ENCODE measurements around the gene TCF20. TPM values are rescaled to one million over a fixed set of nuclear protein-coding genes. Genes with fewer than 3 reads are reported as not detected.
A peak's percentile ranks its signal among the peaks of the same experiment; 100 is the strongest.

The TCF20 gene
- 10 to 100 TPM; 73.2 to 77.3 TPM for total RNA-seq

- peak; percentile 81 for DNase-seq
- Mint-ChIP-seq H3K27me3 (no peaks in the 10 kb centered on the region), H3K9me3 (no peaks in the 10 kb centered on the region), H3K4me1 (peaks cover 28% of the 10 kb centered on the region), H3K36me3 (ENCODE audit: low read depth) (peaks cover 24% of the 10 kb centered on the region), H3K4me3 (peak within 1 kb of the TSS; percentile 90), H3K27ac (peak within 1 kb of the TSS; percentile 67)
- POLR2A ChIA-PET = interaction anchor here (0.6 to 1.0 kb wide), 3 partner anchors 99 to 468 kb away, joined by 3 to 4 read pairs (median 3); no protein-coding TSS in a partner anchor
- CTCF ChIA-PET = no interaction called here
Observed at GRCh38 chr22:42270510-42271190, at the start of gene TCF20. TCF20 (minus strand) TSS chr22:42270653; CDS start chr22:42215305, 55,348 bp downstream.

- CTCF ChIA-PET = no interaction called here
- Mint-ChIP-seq H3K9me3 (peaks cover under 1% of the 10 kb centered on the region), H3K4me3 (no peak overlapping the region), H3K36me3 (ENCODE audit: low read depth) (peaks cover 5% of the 10 kb centered on the region), H3K27ac (no peak overlapping the region), H3K4me1 (peaks cover 24% of the 10 kb centered on the region), H3K27me3 (peaks cover 2% of the 10 kb centered on the region)
- POLR2A ChIA-PET = no interaction called here
- DNase-seq = no peak
Observed at GRCh38 chr22:42319386-42319785, 48.9 kb upstream of the TCF20 start.

- peaks cover 25% of the 10 kb centered on the region for H3K4me1 Mint-ChIP-seq
- peaks cover 4% of the 10 kb centered on the region for H3K36me3 Mint-ChIP-seq (ENCODE audit: low read depth)
- ChIA-PET CTCF (no interaction called here), POLR2A (no interaction called here)
- peaks cover 2% of the 10 kb centered on the region for H3K27me3 Mint-ChIP-seq
- no peak overlapping the region for H3K27ac Mint-ChIP-seq
- no peak overlapping the region for H3K4me3 Mint-ChIP-seq
- no peak for DNase-seq
- H3K9me3 Mint-ChIP-seq = no peaks in the 10 kb centered on the region
Observed at GRCh38 chr22:42318967-42319366, 48.5 kb upstream of the TCF20 start.

GRCh38 chr22:42317691-42318547, 47.5 kb upstream of the TCF20 start:
- no peak for DNase-seq
- Mint-ChIP-seq H3K9me3 (no peaks in the 10 kb centered on the region), H3K4me1 (peaks cover 29% of the 10 kb centered on the region), H3K36me3 (ENCODE audit: low read depth) (no peaks in the 10 kb centered on the region), H3K27ac (no peak overlapping the region), H3K27me3 (peaks cover 2% of the 10 kb centered on the region), H3K4me3 (no peak overlapping the region)
- ChIA-PET POLR2A (interaction anchor here (0.7 to 1.0 kb wide), 2 partner anchors 15 to 297 kb away, joined by 4 to 5 read pairs; partner anchors contain the start of gene POLDIP3), CTCF (no interaction called here)

DNA sequence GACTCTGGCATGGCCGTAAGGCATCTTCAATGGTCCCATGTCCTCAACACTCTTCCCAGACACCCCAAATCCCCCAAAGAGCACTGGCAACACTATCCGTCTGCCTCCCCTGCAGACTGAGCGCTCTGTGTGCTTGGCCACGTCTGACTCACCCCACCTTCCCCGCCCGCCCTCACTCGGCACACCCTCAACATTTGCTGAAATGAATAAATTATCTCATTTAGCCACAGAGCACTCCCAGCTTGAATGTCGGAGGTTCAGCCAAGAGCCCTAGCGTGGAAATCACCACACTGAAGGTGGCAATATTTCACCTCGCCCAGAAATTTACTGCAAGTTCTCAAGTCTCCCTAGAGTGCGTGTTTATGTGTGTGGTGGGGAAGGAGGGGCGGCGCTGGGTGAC, 46.6 kb upstream of the TCF20 start:
- Mint-ChIP-seq H3K27me3 (peaks cover 2% of the 10 kb centered on the region), H3K4me1 (peaks cover 29% of the 10 kb centered on the region), H3K36me3 (ENCODE audit: low read depth) (no peaks in the 10 kb centered on the region), H3K4me3 (peak overlapping the region; percentile 21), H3K27ac (peak overlapping the region; percentile 47), H3K9me3 (no peaks in the 10 kb centered on the region)
- ChIA-PET POLR2A (interaction anchor here (0.7 to 1.0 kb wide), 2 partner anchors 14 to 297 kb away, joined by 4 to 5 read pairs; partner anchors contain the start of gene POLDIP3), CTCF (no interaction called here)
- peak; percentile 63 for DNase-seq

DNA sequence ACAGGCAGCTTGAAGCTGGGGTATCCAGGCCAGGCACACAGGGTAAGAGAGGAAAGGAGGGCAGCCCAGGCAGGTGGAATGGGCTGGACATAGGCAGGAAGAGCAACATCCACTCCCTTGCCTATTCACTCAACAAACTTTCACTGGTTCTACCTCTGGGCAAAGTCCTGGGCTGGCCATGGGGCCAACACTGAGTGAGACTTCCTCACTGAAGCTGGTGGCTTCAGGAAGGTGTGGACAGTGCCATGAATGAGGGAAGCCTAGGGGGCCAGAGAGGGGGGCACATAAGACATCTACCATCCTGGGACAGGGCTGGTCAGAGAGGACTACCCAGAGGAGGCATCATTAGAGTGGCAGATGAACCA, 44.9 kb upstream of the TCF20 start:
- DNase-seq = no peak
- Mint-ChIP-seq H3K27me3 (peaks cover 2% of the 10 kb centered on the region), H3K4me3 (no peak overlapping the region), H3K27ac (peak overlapping the region; percentile 80), H3K36me3 (ENCODE audit: low read depth) (no peaks in the 10 kb centered on the region), H3K4me1 (peaks cover 29% of the 10 kb centered on the region), H3K9me3 (no peaks in the 10 kb centered on the region)
- CTCF ChIA-PET = interaction anchor here (1.4 kb wide), 1 partner anchor 10 kb away, joined by 3 read pairs; no protein-coding TSS in a partner anchor
- POLR2A ChIA-PET = no interaction called here

GRCh38 chr22:42314709-42315391, 44.4 kb upstream of the TCF20 start:
- no peaks in the 10 kb centered on the region for H3K36me3 Mint-ChIP-seq (ENCODE audit: low read depth)
- H3K27ac Mint-ChIP-seq = peak overlapping the region; percentile 80
- no peak for DNase-seq
- peaks cover 29% of the 10 kb centered on the region for H3K4me1 Mint-ChIP-seq
- peaks cover 2% of the 10 kb centered on the region for H3K27me3 Mint-ChIP-seq
- POLR2A ChIA-PET = interaction anchor here (0.9 kb wide), 1 partner anchor 13 kb away, joined by 3 read pairs; no protein-coding TSS in a partner anchor
- peak overlapping the region; percentile 17 for H3K4me3 Mint-ChIP-seq
- CTCF ChIA-PET = interaction anchor here (1.4 kb wide), 1 partner anchor 10 kb away, joined by 3 read pairs; no protein-coding TSS in a partner anchor
- H3K9me3 Mint-ChIP-seq = no peaks in the 10 kb centered on the region

DNA sequence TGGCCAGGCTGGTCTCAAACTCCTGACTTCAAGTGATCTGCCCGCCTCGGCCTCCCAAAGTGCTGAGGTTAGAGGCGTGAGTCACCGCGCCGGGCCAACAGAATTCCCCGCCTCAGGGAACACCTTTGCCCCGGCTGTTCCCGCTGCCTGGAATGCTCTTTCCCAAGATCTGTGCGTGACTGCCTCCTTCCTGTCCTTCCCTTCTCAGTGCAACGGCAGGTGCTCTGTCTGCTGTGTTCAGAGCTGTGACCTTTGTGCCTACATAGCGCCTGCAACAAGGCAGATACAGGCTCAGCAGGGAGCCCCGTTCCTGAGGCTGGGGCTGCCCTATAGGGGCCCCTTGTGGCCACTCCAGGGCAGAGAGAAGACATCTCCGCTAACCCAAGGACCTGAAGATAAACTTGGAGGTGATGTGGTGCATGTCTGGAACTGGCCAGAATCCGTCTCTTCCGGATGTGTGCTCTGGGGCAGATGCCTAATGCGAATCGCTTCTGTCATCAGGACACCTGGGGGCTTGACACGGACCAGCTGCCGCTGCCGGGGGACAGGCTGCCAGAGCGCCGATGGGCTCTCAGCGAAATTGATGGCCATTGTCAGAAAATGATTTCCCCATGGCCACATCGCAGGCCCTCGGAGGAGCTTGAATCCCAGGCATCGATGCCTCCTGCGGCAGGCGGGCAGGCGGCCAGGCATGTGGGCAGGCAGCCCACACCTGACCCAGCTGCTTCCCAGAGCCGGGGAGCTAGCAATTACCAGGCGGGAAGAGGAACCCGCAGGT, 43.5 kb upstream of the TCF20 start:
- no peak overlapping the region for H3K4me3 Mint-ChIP-seq
- POLR2A ChIA-PET = interaction anchor here (0.9 to 1.8 kb wide), 2 partner anchors 14 to 16 kb away, joined by 3 to 4 read pairs; no protein-coding TSS in a partner anchor
- peaks cover 2% of the 10 kb centered on the region for H3K27me3 Mint-ChIP-seq
- H3K36me3 Mint-ChIP-seq (ENCODE audit: low read depth) = no peaks in the 10 kb centered on the region
- CTCF ChIA-PET = interaction anchor here (1.0 to 1.4 kb wide), 2 partner anchors 11 to 145 kb away, joined by 3 read pairs; no protein-coding TSS in a partner anchor
- peak; percentile 50 for DNase-seq
- no peaks in the 10 kb centered on the region for H3K9me3 Mint-ChIP-seq
- H3K27ac Mint-ChIP-seq = no peak overlapping the region
- peaks cover 29% of the 10 kb centered on the region for H3K4me1 Mint-ChIP-seq

GRCh38 chr22:42313204-42313603, 42.8 kb upstream of the TCF20 start:
- ChIA-PET CTCF (interaction anchor here (1.0 kb wide), 1 partner anchor 144 kb away, joined by 3 read pairs; no protein-coding TSS in a partner anchor), POLR2A (interaction anchor here (1.0 to 1.8 kb wide), 2 partner anchors 11 to 15 kb away, joined by 3 to 4 read pairs; no protein-coding TSS in a partner anchor)
- no peak overlapping the region for H3K27ac Mint-ChIP-seq
- no peak overlapping the region for H3K4me3 Mint-ChIP-seq
- H3K4me1 Mint-ChIP-seq = peaks cover 29% of the 10 kb centered on the region
- H3K9me3 Mint-ChIP-seq = no peaks in the 10 kb centered on the region
- no peak for DNase-seq
- H3K27me3 Mint-ChIP-seq = peaks cover 2% of the 10 kb centered on the region
- no peaks in the 10 kb centered on the region for H3K36me3 Mint-ChIP-seq (ENCODE audit: low read depth)

GRCh38 chr22:42310291-42311015, 40.0 kb upstream of the TCF20 start:
- no peak overlapping the region for H3K27ac Mint-ChIP-seq
- peaks cover under 1% of the 10 kb centered on the region for H3K27me3 Mint-ChIP-seq
- no peaks in the 10 kb centered on the region for H3K9me3 Mint-ChIP-seq
- POLR2A ChIA-PET = no interaction called here
- no peaks in the 10 kb centered on the region for H3K36me3 Mint-ChIP-seq (ENCODE audit: low read depth)
- CTCF ChIA-PET = no interaction called here
- peaks cover 21% of the 10 kb centered on the region for H3K4me1 Mint-ChIP-seq
- H3K4me3 Mint-ChIP-seq = no peak overlapping the region
- DNase-seq = no peak

DNA sequence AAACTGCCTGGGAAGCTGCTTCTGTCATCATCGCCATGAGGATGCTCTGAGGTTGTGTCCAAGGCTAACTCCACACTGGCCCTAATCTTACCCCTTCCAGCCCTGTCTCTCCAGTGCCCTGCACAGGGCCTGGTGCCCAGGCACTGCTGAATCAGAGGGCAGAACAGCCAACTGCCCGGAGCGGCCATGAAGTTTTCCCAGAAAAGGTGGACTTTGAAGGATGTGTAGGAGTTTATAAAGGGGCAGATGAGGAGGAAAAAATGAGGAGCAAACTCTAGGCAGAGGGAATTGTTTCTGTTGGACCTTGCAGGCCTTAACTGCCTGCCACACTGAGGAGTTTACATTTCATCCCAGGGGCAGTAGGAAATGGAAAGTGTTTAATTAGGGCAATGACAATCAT, 39.4 kb upstream of the TCF20 start:
- Mint-ChIP-seq H3K4me1 (peaks cover 15% of the 10 kb centered on the region), H3K36me3 (ENCODE audit: low read depth) (no peaks in the 10 kb centered on the region), H3K4me3 (no peak overlapping the region), H3K9me3 (no peaks in the 10 kb centered on the region), H3K27me3 (no peaks in the 10 kb centered on the region), H3K27ac (no peak overlapping the region)
- POLR2A ChIA-PET = no interaction called here
- no peak for DNase-seq
- CTCF ChIA-PET = no interaction called here
